ENCODE results near the gene FAXDC2.

Gene FAXDC2

DNA sequence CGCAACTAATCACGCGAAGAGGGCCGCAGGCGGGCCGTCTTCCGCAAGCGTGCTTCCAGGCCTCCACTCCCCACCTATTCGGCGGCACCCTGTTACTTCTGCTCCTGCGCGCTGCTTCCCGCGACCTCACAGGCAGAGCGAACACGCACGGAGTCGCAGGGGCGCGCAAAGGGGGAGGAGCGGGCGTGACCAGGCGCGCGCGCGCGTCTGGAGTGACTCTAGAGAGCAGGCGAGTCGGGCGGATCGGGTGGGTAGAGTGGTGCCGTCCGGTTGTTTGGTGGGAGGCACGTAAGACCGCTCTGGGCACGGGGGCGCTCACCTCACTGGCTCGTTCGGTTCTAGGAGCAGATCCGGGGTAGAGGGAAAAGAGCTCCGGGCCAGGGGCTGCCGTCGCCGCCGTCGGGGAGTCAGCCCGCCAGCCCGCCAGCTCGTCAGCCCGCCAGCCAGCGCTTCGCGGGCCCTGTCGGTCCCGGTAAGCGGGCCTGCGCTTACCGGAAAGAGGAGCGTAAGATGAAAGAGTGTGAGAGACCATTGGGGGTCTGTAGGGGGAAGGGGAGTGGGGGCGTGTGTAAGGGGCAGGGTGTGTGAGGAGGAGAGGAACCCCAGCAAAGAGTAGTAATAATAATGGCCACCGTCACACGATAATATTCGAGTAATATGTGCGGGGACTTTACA lies 8.0 kb upstream of the FAXDC2 start, which contains the start of gene CNOT8:
Gene CNOT8, plus strand, starts transcription at position 331 of the 675 bp plus-strand sequence. CDS start 4,652 bp downstream, outside the sequence.
- H3K4me3 ChIP-seq (ENCODE audit: insufficient read depth in 1 of 2, low read depth in 1 of 2, low read length in 2 of 2) = peak within 1 kb of the TSS; percentile 88 to 89
- under 1% methylated on average over 52 of the region's 65 CpGs for WGBS

DNA sequence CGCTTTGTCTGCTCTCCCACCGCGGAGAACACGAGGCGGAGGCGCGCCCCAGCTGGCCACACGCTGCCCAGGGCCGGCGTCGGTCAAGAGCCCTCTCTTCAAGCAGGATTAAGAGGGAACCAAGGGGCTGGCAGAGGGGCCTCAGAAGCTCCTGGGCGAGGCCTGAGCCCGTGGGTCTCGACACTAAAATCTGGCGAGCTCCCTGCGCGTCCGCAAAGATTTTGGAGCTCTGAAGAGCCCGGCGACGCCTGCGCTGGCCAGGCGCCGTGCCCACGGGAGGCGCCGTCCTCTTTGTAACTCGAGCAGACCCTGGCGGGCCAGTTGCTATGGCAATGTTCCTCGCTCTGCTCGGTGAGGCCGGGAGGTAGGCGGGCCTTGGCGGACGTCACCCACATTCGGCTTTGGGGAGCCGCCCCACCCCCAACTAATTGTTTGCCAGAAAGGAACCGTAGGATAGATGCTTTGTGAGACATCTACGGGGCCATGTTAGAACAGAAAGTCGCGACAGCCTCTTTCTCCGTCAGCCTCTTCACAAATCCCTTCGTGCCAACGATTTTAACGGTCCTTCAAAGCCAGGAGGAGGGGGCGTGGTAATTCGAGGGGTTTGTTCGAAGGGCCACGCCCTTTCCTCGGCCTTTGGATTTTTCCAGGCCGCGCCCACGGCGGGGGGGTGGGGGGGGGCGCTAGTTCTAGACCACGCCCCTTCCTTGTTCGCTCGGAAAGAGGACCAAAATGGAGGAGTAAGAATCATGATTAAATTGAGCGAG lies 7.3 kb upstream of the FAXDC2 start:
- under 1% methylated on average over 52 of the region's 59 CpGs for whole genome bisulfite sequencing
- peak overlapping the region; percentile 69 to 89 for H3K4me3 ChIP-seq (ENCODE audit: insufficient read depth in 1 of 2, low read depth in 1 of 2, low read length in 2 of 2)
- DNase-seq = peak; percentile 98

More for the DNA sequence above, 8.0 kb upstream of the FAXDC2 start, which contains the start of gene CNOT8:
- Histone ChIP-seq H2BK15ac (ENCODE audit: low read depth, poor library complexity, severe bottlenecking) (peak within 1 kb of the TSS; percentile 95), H2BK5ac (ENCODE audit: low read depth, low read length, poor library complexity, severe bottlenecking) (peak within 1 kb of the TSS; percentile 98), H3K27me3 (ENCODE audit: control insufficient read depth in 1 of 2, insufficient read depth in 1 of 2, low read length in 2 of 2) (no peaks in the 10 kb centered on the region), H4K8ac (ENCODE audit: low read length) (peak within 1 kb of the TSS; percentile 98), H2AK5ac (ENCODE audit: low read length, severe bottlenecking) (no peak within 1 kb of the TSS), H3K4me1 (ENCODE audit: control insufficient read depth, insufficient read depth, low read depth, low read length) (peaks cover 8% of the 10 kb centered on the region), H3K79me1 (replicated peaks; ENCODE audit: low read length, poor library complexity, severe bottlenecking) (no peaks in the 10 kb centered on the region), H3K4me2 (ENCODE audit: low read length, poor library complexity, severe bottlenecking) (peak within 1 kb of the TSS; percentile 98), H2BK120ac (ENCODE audit: low read depth, low read length) (peak within 1 kb of the TSS; percentile 93), H3K36me3 (ENCODE audit: control insufficient read depth in 1 of 2, insufficient read depth in 2 of 2, low read depth in 1 of 2, low read length in 2 of 2) (peaks cover 3 to 5% of the 10 kb centered on the region in 2 experiments), H2BK12ac (ENCODE audit: low read length in 2 of 2) (peak within 1 kb of the TSS in 1 of 2 experiments; percentile 29), H3K9me3 (ENCODE audit: control insufficient read depth, low read length) (no peaks in the 10 kb centered on the region), H4K91ac (ENCODE audit: low read length) (peak within 1 kb of the TSS; percentile 91), H3K18ac (ENCODE audit: low read depth in 1 of 2, low read length in 2 of 2) (peak within 1 kb of the TSS; percentile 95 to 96), H3K4ac (ENCODE audit: low read depth in 1 of 2, low read length in 2 of 2) (peak within 1 kb of the TSS; percentile 57 to 96), H3K14ac (ENCODE audit: low read length in 2 of 2) (peak within 1 kb of the TSS in 1 of 2 experiments; percentile 96), H2AFZ (ENCODE audit: low read depth, low read length) (peak within 1 kb of the TSS; percentile 86), H3K23ac (ENCODE audit: low read length in 2 of 2) (peak within 1 kb of the TSS in 1 of 2 experiments; percentile 83), H3K9ac (ENCODE audit: low read length) (peak within 1 kb of the TSS; percentile 98), H3K27ac (ENCODE audit: low read length, poor library complexity, severe bottlenecking) (peak within 1 kb of the TSS; percentile 100)
- peak; percentile 97 for DNase-seq

GRCh38 chr5:154851351-154851750 lies 948 bp upstream of the FAXDC2 start:
- Histone ChIP-seq H2AK5ac (ENCODE audit: low read length, severe bottlenecking) (no peak overlapping the region), H3K14ac (ENCODE audit: low read length in 2 of 2) (no peak overlapping the region), H3K27me3 (ENCODE audit: control insufficient read depth in 1 of 2, insufficient read depth in 1 of 2, low read length in 2 of 2) (no peaks in the 10 kb centered on the region), H4K8ac (ENCODE audit: low read length) (peak overlapping the region; percentile 61), H3K27ac (ENCODE audit: low read length, poor library complexity, severe bottlenecking) (no peak overlapping the region), H2BK12ac (ENCODE audit: low read length in 2 of 2) (no peak overlapping the region), H2AFZ (ENCODE audit: low read depth, low read length) (no peak overlapping the region), H2BK120ac (ENCODE audit: low read depth, low read length) (no peak overlapping the region), H3K9me3 (ENCODE audit: control insufficient read depth, low read length) (no peaks in the 10 kb centered on the region), H3K9ac (ENCODE audit: low read length) (peak overlapping the region; percentile 91), H3K36me3 (ENCODE audit: control insufficient read depth in 1 of 2, insufficient read depth in 2 of 2, low read depth in 1 of 2, low read length in 2 of 2) (peaks cover 0 to 11% of the 10 kb centered on the region in 2 experiments), H3K23ac (ENCODE audit: low read length in 2 of 2) (no peak overlapping the region), H3K4me3 (ENCODE audit: insufficient read depth in 1 of 2, low read depth in 1 of 2, low read length in 2 of 2) (peak overlapping the region in 1 of 2 experiments; percentile 85), H3K79me1 (replicated peaks; ENCODE audit: low read length, poor library complexity, severe bottlenecking) (no peaks in the 10 kb centered on the region), H3K18ac (ENCODE audit: low read depth in 1 of 2, low read length in 2 of 2) (no peak overlapping the region), H3K4ac (ENCODE audit: low read depth in 1 of 2, low read length in 2 of 2) (no peak overlapping the region), H3K4me1 (ENCODE audit: control insufficient read depth, insufficient read depth, low read depth, low read length) (peaks cover 3% of the 10 kb centered on the region), H4K91ac (ENCODE audit: low read length) (no peak overlapping the region), H2BK5ac (ENCODE audit: low read depth, low read length, poor library complexity, severe bottlenecking) (no peak overlapping the region), H3K4me2 (ENCODE audit: low read length, poor library complexity, severe bottlenecking) (no peak overlapping the region), H2BK15ac (ENCODE audit: low read depth, poor library complexity, severe bottlenecking) (no peak overlapping the region)
- 93% methylated on average over 3 of the region's 3 CpGs for WGBS
- no peak for DNase-seq

More for the DNA sequence above, 7.3 kb upstream of the FAXDC2 start:
- peak overlapping the region; percentile 95 to 96 for H3K18ac ChIP-seq (ENCODE audit: low read depth in 1 of 2, low read length in 2 of 2)
- peak overlapping the region; percentile 57 to 87 for H3K4ac ChIP-seq (ENCODE audit: low read depth in 1 of 2, low read length in 2 of 2)
- H3K9me3 ChIP-seq (ENCODE audit: control insufficient read depth, low read length) = no peaks in the 10 kb centered on the region
- peak overlapping the region in 1 of 2 experiments; percentile 83 for H3K23ac ChIP-seq (ENCODE audit: low read length in 2 of 2)
- peak overlapping the region; percentile 86 for H2AFZ ChIP-seq (ENCODE audit: low read depth, low read length)
- peak overlapping the region; percentile 100 for H3K27ac ChIP-seq (ENCODE audit: low read length, poor library complexity, severe bottlenecking)
- no peaks in the 10 kb centered on the region for H3K36me3 ChIP-seq (ENCODE audit: control insufficient read depth in 1 of 2, insufficient read depth in 2 of 2, low read depth in 1 of 2, low read length in 2 of 2)
- peak overlapping the region; percentile 98 for H3K4me2 ChIP-seq (ENCODE audit: low read length, poor library complexity, severe bottlenecking)
- peak overlapping the region in 1 of 2 experiments; percentile 96 for H3K14ac ChIP-seq (ENCODE audit: low read length in 2 of 2)
- H2AK5ac ChIP-seq (ENCODE audit: low read length, severe bottlenecking) = no peak overlapping the region
- no peaks in the 10 kb centered on the region for H3K27me3 ChIP-seq (ENCODE audit: control insufficient read depth in 1 of 2, insufficient read depth in 1 of 2, low read length in 2 of 2)
- H2BK15ac ChIP-seq (ENCODE audit: low read depth, poor library complexity, severe bottlenecking) = peak overlapping the region; percentile 95
- H4K8ac ChIP-seq (ENCODE audit: low read length) = peak overlapping the region; percentile 98
- peak overlapping the region in 1 of 2 experiments; percentile 29 for H2BK12ac ChIP-seq (ENCODE audit: low read length in 2 of 2)
- H4K91ac ChIP-seq (ENCODE audit: low read length) = peak overlapping the region; percentile 91
- H2BK5ac ChIP-seq (ENCODE audit: low read depth, low read length, poor library complexity, severe bottlenecking) = peak overlapping the region; percentile 98
- H2BK120ac ChIP-seq (ENCODE audit: low read depth, low read length) = peak overlapping the region; percentile 93
- H3K9ac ChIP-seq (ENCODE audit: low read length) = peak overlapping the region; percentile 98
- H3K79me1 ChIP-seq (replicated peaks; ENCODE audit: low read length, poor library complexity, severe bottlenecking) = no peaks in the 10 kb centered on the region
- H3K4me1 ChIP-seq (ENCODE audit: control insufficient read depth, insufficient read depth, low read depth, low read length) = peaks cover 8% of the 10 kb centered on the region

GRCh38 chr5:154849791-154850201 lies 607 bp downstream of the FAXDC2 start:
- no peaks in the 10 kb centered on the region for H3K9me3 ChIP-seq (ENCODE audit: control insufficient read depth, low read length)
- H2BK5ac ChIP-seq (ENCODE audit: low read depth, low read length, poor library complexity, severe bottlenecking) = no peak overlapping the region
- peak overlapping the region; percentile 60 for H3K4me2 ChIP-seq (ENCODE audit: low read length, poor library complexity, severe bottlenecking)
- H3K27ac ChIP-seq (ENCODE audit: low read length, poor library complexity, severe bottlenecking) = peak overlapping the region; percentile 31
- no peak overlapping the region for H3K18ac ChIP-seq (ENCODE audit: low read depth in 1 of 2, low read length in 2 of 2)
- H3K9ac ChIP-seq (ENCODE audit: low read length) = peak overlapping the region; percentile 91
- no peak overlapping the region for H2BK15ac ChIP-seq (ENCODE audit: low read depth, poor library complexity, severe bottlenecking)
- no peak overlapping the region for H2BK12ac ChIP-seq (ENCODE audit: low read length in 2 of 2)
- H2AK5ac ChIP-seq (ENCODE audit: low read length, severe bottlenecking) = no peak overlapping the region
- WGBS = 93% methylated on average over 2 of the region's 2 CpGs
- no peaks in the 10 kb centered on the region for H3K27me3 ChIP-seq (ENCODE audit: control insufficient read depth in 1 of 2, insufficient read depth in 1 of 2, low read length in 2 of 2)
- H3K4me1 ChIP-seq (ENCODE audit: control insufficient read depth, insufficient read depth, low read depth, low read length) = peaks cover 3% of the 10 kb centered on the region
- H4K8ac ChIP-seq (ENCODE audit: low read length) = no peak overlapping the region
- no peak overlapping the region for H4K91ac ChIP-seq (ENCODE audit: low read length)
- H3K4me3 ChIP-seq (ENCODE audit: insufficient read depth in 1 of 2, low read depth in 1 of 2, low read length in 2 of 2) = peak overlapping the region in 1 of 2 experiments; percentile 85
- no peak overlapping the region for H2AFZ ChIP-seq (ENCODE audit: low read depth, low read length)
- H3K14ac ChIP-seq (ENCODE audit: low read length in 2 of 2) = no peak overlapping the region
- no peak overlapping the region for H2BK120ac ChIP-seq (ENCODE audit: low read depth, low read length)
- peak; percentile 62 for DNase-seq
- H3K79me1 ChIP-seq (replicated peaks; ENCODE audit: low read length, poor library complexity, severe bottlenecking) = no peaks in the 10 kb centered on the region
- H3K4ac ChIP-seq (ENCODE audit: low read depth in 1 of 2, low read length in 2 of 2) = peak overlapping the region in 1 of 2 experiments; percentile 39
- peaks cover 0 to 20% of the 10 kb centered on the region in 2 experiments for H3K36me3 ChIP-seq (ENCODE audit: control insufficient read depth in 1 of 2, insufficient read depth in 2 of 2, low read depth in 1 of 2, low read length in 2 of 2)
- no peak overlapping the region for H3K23ac ChIP-seq (ENCODE audit: low read length in 2 of 2)
